Measurements from ENCODE around the gene STK32A.

STK32A gene

GRCh38 chr5:147317978-147318684 lies 83.3 kb downstream of the STK32A start:
- FAIRE-seq, result no peak
- DNase-seq (ENCODE audit: insufficient read length), result no peak
- TF ChIP-seq TAF1 (IDR thresholded peaks at IDR 0.05; ENCODE audit: borderline replicate concordance, low read depth, low read length) (no peak), POLR2AphosphoS5 (IDR thresholded peaks at IDR 0.05; ENCODE audit: low read depth, low read length) (no peak), POLR2A (IDR thresholded peaks at IDR 0.05; ENCODE audit: low read depth, low read length) (no peak)

- DNase-seq (ENCODE audit: insufficient read length) (no peak), FAIRE-seq (no peak)
- TF ChIP-seq POLR2A (IDR thresholded peaks at IDR 0.05; ENCODE audit: low read depth, low read length), result no peak
- no peak for TF ChIP-seq POLR2AphosphoS5 (IDR thresholded peaks at IDR 0.05; ENCODE audit: low read depth, low read length)
- no peak for TF ChIP-seq TAF1 (IDR thresholded peaks at IDR 0.05; ENCODE audit: borderline replicate concordance, low read depth, low read length)
Measured at GRCh38 chr5:147321569-147321968, 86.7 kb downstream of the STK32A start.

GRCh38 chr5:147327421-147327820 lies 92.6 kb downstream of the STK32A start:
- no peak for FAIRE-seq
- TF ChIP-seq TAF1 (IDR thresholded peaks at IDR 0.05; ENCODE audit: borderline replicate concordance, low read depth, low read length), result no peak
- no peak for TF ChIP-seq POLR2A (IDR thresholded peaks at IDR 0.05; ENCODE audit: low read depth, low read length)
- TF ChIP-seq POLR2AphosphoS5 (IDR thresholded peaks at IDR 0.05; ENCODE audit: low read depth, low read length), result no peak
- no peak for DNase-seq (ENCODE audit: insufficient read length)

GRCh38 chr5:147327905-147328304 lies 93.1 kb downstream of the STK32A start:
- FAIRE-seq, result no peak
- no peak for DNase-seq (ENCODE audit: insufficient read length)
- no peak for TF ChIP-seq POLR2A (IDR thresholded peaks at IDR 0.05; ENCODE audit: low read depth, low read length)
- no peak for TF ChIP-seq POLR2AphosphoS5 (IDR thresholded peaks at IDR 0.05; ENCODE audit: low read depth, low read length)

GRCh38 chr5:147332658-147333057 lies 97.8 kb downstream of the STK32A start:
- TF ChIP-seq POLR2A (IDR thresholded peaks at IDR 0.05; ENCODE audit: low read depth, low read length) (no peak), TAF1 (IDR thresholded peaks at IDR 0.05; ENCODE audit: borderline replicate concordance, low read depth, low read length) (no peak), POLR2AphosphoS5 (IDR thresholded peaks at IDR 0.05; ENCODE audit: low read depth, low read length) (no peak)
- DNase-seq (ENCODE audit: insufficient read length) (no peak), FAIRE-seq (peak; percentile 5)

- TF ChIP-seq POLR2AphosphoS5 (IDR thresholded peaks at IDR 0.05; ENCODE audit: low read depth, low read length), result no peak
- no peak for TF ChIP-seq TAF1 (IDR thresholded peaks at IDR 0.05; ENCODE audit: borderline replicate concordance, low read depth, low read length)
- TF ChIP-seq POLR2A (IDR thresholded peaks at IDR 0.05; ENCODE audit: low read depth, low read length), result no peak
- FAIRE-seq, result no peak
- DNase-seq (ENCODE audit: insufficient read length), result no peak
Measured at GRCh38 chr5:147336876-147337275, 102.0 kb downstream of the STK32A start.

- TF ChIP-seq POLR2A (IDR thresholded peaks at IDR 0.05; ENCODE audit: low read depth, low read length) (no peak), TAF1 (IDR thresholded peaks at IDR 0.05; ENCODE audit: borderline replicate concordance, low read depth, low read length) (no peak), POLR2AphosphoS5 (IDR thresholded peaks at IDR 0.05; ENCODE audit: low read depth, low read length) (no peak)
- DNase-seq (ENCODE audit: insufficient read length) (no peak), FAIRE-seq (peak; percentile 78)
Measured at GRCh38 chr5:147339313-147339712, 104.5 kb downstream of the STK32A start.

- TF ChIP-seq TAF1 (IDR thresholded peaks at IDR 0.05; ENCODE audit: borderline replicate concordance, low read depth, low read length) (no peak), POLR2A (IDR thresholded peaks at IDR 0.05; ENCODE audit: low read depth, low read length) (no peak), POLR2AphosphoS5 (IDR thresholded peaks at IDR 0.05; ENCODE audit: low read depth, low read length) (no peak)
- DNase-seq (ENCODE audit: insufficient read length) (no peak), FAIRE-seq (no peak)
Measured at GRCh38 chr5:147340941-147341340, 106.1 kb downstream of the STK32A start.

- TF ChIP-seq POLR2A (IDR thresholded peaks at IDR 0.05; ENCODE audit: low read depth, low read length), result no peak
- no peak for TF ChIP-seq POLR2AphosphoS5 (IDR thresholded peaks at IDR 0.05; ENCODE audit: low read depth, low read length)
- TF ChIP-seq TAF1 (IDR thresholded peaks at IDR 0.05; ENCODE audit: borderline replicate concordance, low read depth, low read length), result no peak
- no peak for DNase-seq (ENCODE audit: insufficient read length)
- FAIRE-seq, result no peak
Measured at GRCh38 chr5:147341345-147341744, 106.5 kb downstream of the STK32A start.

- DNase-seq (ENCODE audit: insufficient read length) (no peak), FAIRE-seq (no peak)
- TF ChIP-seq TAF1 (IDR thresholded peaks at IDR 0.05; ENCODE audit: borderline replicate concordance, low read depth, low read length), result no peak
- no peak for TF ChIP-seq POLR2A (IDR thresholded peaks at IDR 0.05; ENCODE audit: low read depth, low read length)
- TF ChIP-seq POLR2AphosphoS5 (IDR thresholded peaks at IDR 0.05; ENCODE audit: low read depth, low read length), result no peak
Measured at GRCh38 chr5:147344861-147345260, 110.0 kb downstream of the STK32A start.

- TF ChIP-seq TAF1 (IDR thresholded peaks at IDR 0.05; ENCODE audit: borderline replicate concordance, low read depth, low read length), result no peak
- TF ChIP-seq POLR2A (IDR thresholded peaks at IDR 0.05; ENCODE audit: low read depth, low read length), result no peak
- no peak for TF ChIP-seq POLR2AphosphoS5 (IDR thresholded peaks at IDR 0.05; ENCODE audit: low read depth, low read length)
Measured at GRCh38 chr5:147346006-147346561, 111.3 kb downstream of the STK32A start.

GRCh38 chr5:147348046-147348445 lies 113.2 kb downstream of the STK32A start:
- DNase-seq (ENCODE audit: insufficient read length) (no peak), FAIRE-seq (no peak)
- TF ChIP-seq POLR2A (IDR thresholded peaks at IDR 0.05; ENCODE audit: low read depth, low read length), result no peak

More at GRCh38 chr5:147346006-147346561, 111.3 kb downstream of the STK32A start:
- DNase-seq (ENCODE audit: insufficient read length) (no peak), FAIRE-seq (no peak)

Data from GM12892 (cell line).